H9 (cell line): ENCODE data around the gene ARHGAP10. TPM values are rescaled to one million over a fixed set of nuclear protein-coding genes. Genes with fewer than 3 reads are reported as not detected.

Source experiments
- DNase-seq: peaks from one replicate; pipeline ENCODE4 v3.0.0-alpha.2; 2017
- H2AFZ ChIP-seq: one replicate; pipeline ENCODE4 v1.6.1; 2013; ENCODE audit warnings: mild to moderate bottlenecking, low read length, control low read depth, moderate library complexity
- H2AK5ac ChIP-seq: 2 replicates; pipeline ENCODE4 v1.6.1; 2013; ENCODE audit warnings: low read length, control low read depth, mixed read lengths; ENCODE audit not compliant: insufficient read length
- H2BK120ac ChIP-seq: one replicate; pipeline ENCODE4 v1.6.1; 2013; ENCODE audit warnings: low read depth, mild to moderate bottlenecking, low read length, control low read depth, inconsistent platforms; ENCODE audit not compliant: poor library complexity, severe bottlenecking
- H2BK12ac ChIP-seq: 2 replicates; pipeline ENCODE4 v1.6.1; 2013; ENCODE audit warnings: low read length, control low read depth, mixed read lengths, low read depth; ENCODE audit not compliant: insufficient read length
- H2BK15ac ChIP-seq: 2 replicates; pipeline ENCODE4 v1.6.1; 2013; ENCODE audit warnings: low read depth, low read length, control low read depth
- H2BK20ac ChIP-seq: one replicate; pipeline ENCODE4 v1.6.1; 2013; ENCODE audit warnings: low read depth, mild to moderate bottlenecking, low read length, control low read depth, inconsistent platforms; ENCODE audit not compliant: poor library complexity, severe bottlenecking
- H2BK5ac ChIP-seq: 2 replicates; pipeline ENCODE4 v1.6.1; 2013; ENCODE audit warnings: low read length, control low read depth, mixed read lengths; ENCODE audit not compliant: insufficient read length
- H3K14ac ChIP-seq: 2 replicates; pipeline ENCODE4 v1.6.1; 2013; ENCODE audit warnings: low read length, control low read depth; ENCODE audit not compliant: insufficient read depth
- H3K18ac ChIP-seq: 2 replicates; pipeline ENCODE4 v1.6.1; 2013; ENCODE audit warnings: low read depth, mild to moderate bottlenecking, mixed read lengths, low read length, control low read depth; ENCODE audit not compliant: insufficient read length
- H3K23ac ChIP-seq: 2 replicates; pipeline ENCODE4 v1.6.1; 2013; ENCODE audit warnings: low read length, control low read depth, mixed read lengths, low read depth; ENCODE audit not compliant: insufficient read length
- H3K23me2 ChIP-seq: 2 replicates; pipeline ENCODE4 v1.6.1; 2013; ENCODE audit warnings: low read depth, mild to moderate bottlenecking, mixed read lengths, low read length, control low read depth; ENCODE audit not compliant: insufficient read length, poor library complexity, severe bottlenecking
- H3K27ac ChIP-seq: 2 replicates; pipeline ENCODE4 v1.5.1; 2013; ENCODE audit warnings: low read length, control low read depth, mixed read lengths, low read depth; ENCODE audit not compliant: insufficient read length
- H3K27me3 ChIP-seq: 2 replicates; pipeline ENCODE4 v1.6.1; 2013; ENCODE audit warnings: low read length, control low read depth, inconsistent platforms; ENCODE audit not compliant: insufficient read depth
- H3K4ac ChIP-seq: 2 replicates; pipeline ENCODE4 v1.6.1; 2013; ENCODE audit warnings: low read depth, mild to moderate bottlenecking, control low read depth, inconsistent platforms, low read length, moderate library complexity
- H3K4me1 ChIP-seq: 2 replicates; pipeline ENCODE4 v1.6.1; 2013; ENCODE audit warnings: low read length, control low read depth, inconsistent platforms; ENCODE audit not compliant: insufficient read depth
- H3K4me2 ChIP-seq: 2 replicates; pipeline ENCODE4 v1.6.1; 2013; ENCODE audit warnings: low read length, control low read depth, mixed read lengths; ENCODE audit not compliant: insufficient read length, insufficient read depth
- H3K56ac ChIP-seq: 2 replicates; pipeline ENCODE4 v1.6.1; 2013; ENCODE audit warnings: low read depth, mild to moderate bottlenecking, mixed read lengths, low read length, control low read depth; ENCODE audit not compliant: insufficient read length
- H3K79me1 ChIP-seq: 2 replicates; pipeline ENCODE4 v1.6.1; 2013; ENCODE audit warnings: low read depth, mild to moderate bottlenecking, moderate library complexity, low read length, control low read depth, inconsistent platforms; ENCODE audit not compliant: insufficient read depth, poor library complexity, severe bottlenecking
- H3K79me2 ChIP-seq: 2 replicates; pipeline ENCODE4 v1.6.1; 2013; ENCODE audit warnings: low read length, control low read depth, inconsistent platforms; ENCODE audit not compliant: insufficient read depth
- H3K9ac ChIP-seq: 2 replicates; pipeline ENCODE4 v1.6.1; 2013; ENCODE audit warnings: low read length, control low read depth, mixed read lengths; ENCODE audit not compliant: insufficient read length; ENCODE audit errors: extremely low read depth
- H3K9me3 ChIP-seq: one replicate; pipeline ENCODE4 v1.6.1; 2013; ENCODE audit warnings: low read depth, low read length, inconsistent platforms; ENCODE audit not compliant: control insufficient read depth
- H3T11ph ChIP-seq: one replicate; pipeline ENCODE4 v1.6.1; 2013; ENCODE audit warnings: mild to moderate bottlenecking, low read length, control low read depth, inconsistent platforms
- H4K20me1 ChIP-seq: one replicate; pipeline ENCODE4 v1.6.1; 2013; ENCODE audit not compliant: control insufficient read depth, insufficient read length, insufficient read depth
- H4K5ac ChIP-seq: 2 replicates; pipeline ENCODE4 v1.6.1; 2013; ENCODE audit warnings: low read depth, mild to moderate bottlenecking, mixed read lengths, low read length, control low read depth; ENCODE audit not compliant: insufficient read length
- H4K8ac ChIP-seq: replicated peaks from 2 replicates; pipeline ENCODE4 v1.6.1; 2013; ENCODE audit warnings: low read length, control low read depth, mixed read lengths, low read depth; ENCODE audit not compliant: insufficient read length
- H4K91ac ChIP-seq: 2 replicates; pipeline ENCODE4 v1.6.1; 2013; ENCODE audit warnings: low read depth, mild to moderate bottlenecking, moderate library complexity, mixed read lengths, low read length, control low read depth; ENCODE audit not compliant: insufficient read length
- H3K27ac Mint-ChIP-seq, 3 experiments: 2 replicates in 2 of 3; 3 replicates in 1 of 3; pipeline ENCODE4 v1.8.0; 2020 to 2021; ENCODE audit warnings: mixed read lengths in 3 of 3, mild to moderate bottlenecking in 1 of 3, moderate library complexity in 1 of 3
- H3K27me3 Mint-ChIP-seq: 2 replicates; pipeline ENCODE4 v1.8.0; 2021; ENCODE audit warnings: low read depth, mild to moderate bottlenecking, moderate library complexity, mixed read lengths
- H3K36me3 Mint-ChIP-seq, 3 experiments: 2 replicates in 2 of 3; 3 replicates in 1 of 3; pipeline ENCODE4 v1.8.0; 2020 to 2021; ENCODE audit warnings: low read depth in 3 of 3, mixed read lengths in 3 of 3; ENCODE audit not compliant: insufficient read depth in 1 of 3
- H3K4me1 Mint-ChIP-seq, 2 experiments: 2 replicates each; pipeline ENCODE4 v1.8.0; 2020; ENCODE audit warnings: mixed read lengths in 2 of 2
- H3K4me3 Mint-ChIP-seq, 2 experiments: 2 replicates in 1 of 2; 3 replicates in 1 of 2; pipeline ENCODE4 v1.8.0; 2020 to 2021; ENCODE audit warnings: mild to moderate bottlenecking in 2 of 2, mixed read lengths in 2 of 2, moderate library complexity in 1 of 2
- H3K9me3 Mint-ChIP-seq, 2 experiments: 2 replicates in 1 of 2; 3 replicates in 1 of 2; pipeline ENCODE4 v1.8.0; 2020; ENCODE audit warnings: mild to moderate bottlenecking in 2 of 2, mixed read lengths in 2 of 2, moderate library complexity in 1 of 2
- CTCF ChIP-seq: fragments of 200-600 bp; sonication (generic); conservative IDR thresholded peaks from 3 replicates; pipeline ENCODE4 v1.8.0; 2021; ENCODE audit warnings: antibody characterized with exemption, mild to moderate bottlenecking
- WGBS: extraction: QIAGEN DNeasy Blood & Tissue Kit; methylation state at CpG from one replicate; pipeline ENCODE4 v1.1.7; 2013; ENCODE audit warnings: missing lambda C conversion rate, low lambda C conversion rate, mixed read lengths; ENCODE audit not compliant: insufficient read length; ENCODE audit errors: extremely low coverage; 5-methylcytosine and 5-hydroxymethylcytosine counted together
- total RNA-seq: library from RNA; stranded (reverse); gene quantifications from 2 replicates; pipeline ENCODE4 v1.2.1, GENCODE V29; 2021

Gene ARHGAP10
- total RNA-seq, 1 experiment from 2014 or later: 7.8 TPM

- H2BK20ac ChIP-seq: no peak overlapping the region
- peaks cover 19 to 39% (median 36%) of the 10 kb centered on the region in 3 experiments for H3K36me3 Mint-ChIP-seq
- H3K9me3 Mint-ChIP-seq: peaks cover 29 to 36% of the 10 kb centered on the region in 2 experiments
- no peaks in the 10 kb centered on the region for H3K4me1 ChIP-seq
- no peak for TF ChIP-seq CTCF
- H4K20me1 ChIP-seq: no peaks in the 10 kb centered on the region
- H3K9ac ChIP-seq: no peak overlapping the region
- H3K27ac Mint-ChIP-seq: no peak overlapping the region
- no peak overlapping the region for H4K91ac ChIP-seq
- H3K4ac ChIP-seq: no peak overlapping the region
- no peaks in the 10 kb centered on the region for H3K27me3 Mint-ChIP-seq
- no peak overlapping the region for H4K8ac ChIP-seq
- H2AFZ ChIP-seq: no peak overlapping the region
- H3T11ph ChIP-seq: no peak overlapping the region
- H4K5ac ChIP-seq: no peak overlapping the region
- peaks cover 4% of the 10 kb centered on the region in 2 experiments; a peak in 2 of 4 replicates for H3K4me1 Mint-ChIP-seq
- no peak overlapping the region for H3K14ac ChIP-seq
- no peaks in the 10 kb centered on the region for H3K27me3 ChIP-seq
- H3K27ac ChIP-seq: no peak overlapping the region
- H3K23me2 ChIP-seq: no peaks in the 10 kb centered on the region
- DNase-seq: no peak
- H3K56ac ChIP-seq: no peak overlapping the region
- no peak overlapping the region for H3K4me3 Mint-ChIP-seq
- H3K79me1 ChIP-seq: no peaks in the 10 kb centered on the region
- H2BK5ac ChIP-seq: no peak overlapping the region
- no peak overlapping the region for H3K18ac ChIP-seq
- H2AK5ac ChIP-seq: no peak overlapping the region
- H2BK120ac ChIP-seq: no peak overlapping the region
- no peak overlapping the region for H3K4me2 ChIP-seq
- H3K23ac ChIP-seq: no peak overlapping the region
- H3K9me3 ChIP-seq: peaks cover 14% of the 10 kb centered on the region
- no CpG with 5 or more reads among the region's 3 CpGs for WGBS
- no peak overlapping the region for H2BK15ac ChIP-seq
- H2BK12ac ChIP-seq: no peak overlapping the region
- no peaks in the 10 kb centered on the region for H3K79me2 ChIP-seq
Measured at GRCh38 chr4:148075438-148075837, 343.6 kb downstream of the ARHGAP10 start.
